ENCODE measurements around the gene ERGIC1.

DNA sequence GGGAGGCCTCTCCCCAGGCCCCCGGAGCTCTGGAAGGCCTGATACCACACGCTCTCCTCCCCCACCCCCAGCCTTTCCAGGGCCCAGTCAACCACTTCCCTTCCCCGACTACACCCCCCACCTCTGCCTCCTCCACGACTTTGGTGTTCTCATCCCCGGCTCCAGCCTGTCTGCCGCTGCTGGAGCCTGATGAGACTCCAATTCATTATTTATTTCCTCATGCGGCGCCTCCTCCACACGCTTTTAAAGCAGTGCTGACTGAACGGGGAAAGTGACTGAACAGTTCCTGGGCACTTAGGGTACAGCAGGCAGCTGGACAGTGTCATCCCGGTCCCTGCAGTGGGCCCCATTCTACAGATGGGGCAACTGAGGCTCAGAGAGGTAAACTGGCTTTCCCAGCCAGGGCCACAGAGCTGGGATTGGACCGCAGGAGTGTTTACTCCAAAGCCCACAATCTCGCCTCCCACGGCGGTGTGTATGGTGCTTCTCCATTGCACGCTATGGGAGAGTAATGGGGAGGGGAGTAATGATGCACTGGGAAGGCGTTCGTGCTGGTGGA is 109.3 kb downstream of the ERGIC1 start:
- TF ChIP-seq, protein P1, sequence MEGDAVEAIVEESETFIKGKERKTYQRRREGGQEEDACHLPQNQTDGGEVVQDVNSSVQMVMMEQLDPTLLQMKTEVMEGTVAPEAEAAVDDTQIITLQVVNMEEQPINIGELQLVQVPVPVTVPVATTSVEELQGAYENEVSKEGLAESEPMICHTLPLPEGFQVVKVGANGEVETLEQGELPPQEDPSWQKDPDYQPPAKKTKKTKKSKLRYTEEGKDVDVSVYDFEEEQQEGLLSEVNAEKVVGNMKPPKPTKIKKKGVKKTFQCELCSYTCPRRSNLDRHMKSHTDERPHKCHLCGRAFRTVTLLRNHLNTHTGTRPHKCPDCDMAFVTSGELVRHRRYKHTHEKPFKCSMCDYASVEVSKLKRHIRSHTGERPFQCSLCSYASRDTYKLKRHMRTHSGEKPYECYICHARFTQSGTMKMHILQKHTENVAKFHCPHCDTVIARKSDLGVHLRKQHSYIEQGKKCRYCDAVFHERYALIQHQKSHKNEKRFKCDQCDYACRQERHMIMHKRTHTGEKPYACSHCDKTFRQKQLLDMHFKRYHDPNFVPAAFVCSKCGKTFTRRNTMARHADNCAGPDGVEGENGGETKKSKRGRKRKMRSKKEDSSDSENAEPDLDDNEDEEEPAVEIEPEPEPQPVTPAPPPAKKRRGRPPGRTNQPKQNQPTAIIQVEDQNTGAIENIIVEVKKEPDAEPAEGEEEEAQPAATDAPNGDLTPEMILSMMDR (conservative IDR thresholded peaks at IDR 0.05; ENCODE audit: low read depth in 2 of 2): no peak
- no peak for TF ChIP-seq ZNF114 (CRISPR knock-in tag; IDR thresholded peaks at IDR 0.05)
- TF ChIP-seq POLR2AphosphoS5 (IDR thresholded peaks at IDR 0.05; ENCODE audit: low read depth): no peak
- no peak for TF ChIP-seq EZH2 (IDR thresholded peaks at IDR 0.05; ENCODE audit: low read depth, unreplicated experiment)
- no peak for TF ChIP-seq REST (IDR thresholded peaks at IDR 0.05; ENCODE audit: unreplicated experiment)
- TF ChIP-seq EZH2phosphoT487 (IDR thresholded peaks at IDR 0.05; ENCODE audit: unreplicated experiment): no peak
- TF ChIP-seq JUNB (IDR thresholded peaks at IDR 0.05; ENCODE audit: unreplicated experiment): no peak
- TF ChIP-seq ZNF462 (CRISPR knock-in tag; IDR thresholded peaks at IDR 0.05): no peak
- TF ChIP-seq NANOG (IDR thresholded peaks at IDR 0.05; ENCODE audit: borderline replicate concordance): no peak
